HG03571 (cell line): ENCODE measurements around the gene TCF7L2.
"Not testable (repeated sequence)": the region's sequence is repeated elsewhere in the genome, so short reads cannot be mapped to it uniquely, and the experiment has no call there.

ENCODE experiments used
- ATAC-seq: cut with Tn5 transposase; IDR thresholded peaks from one replicate; pipeline ENCODE4 v1.9.1; 2021; ENCODE audit not compliant: unreplicated experiment

The TCF7L2 gene

DNA sequence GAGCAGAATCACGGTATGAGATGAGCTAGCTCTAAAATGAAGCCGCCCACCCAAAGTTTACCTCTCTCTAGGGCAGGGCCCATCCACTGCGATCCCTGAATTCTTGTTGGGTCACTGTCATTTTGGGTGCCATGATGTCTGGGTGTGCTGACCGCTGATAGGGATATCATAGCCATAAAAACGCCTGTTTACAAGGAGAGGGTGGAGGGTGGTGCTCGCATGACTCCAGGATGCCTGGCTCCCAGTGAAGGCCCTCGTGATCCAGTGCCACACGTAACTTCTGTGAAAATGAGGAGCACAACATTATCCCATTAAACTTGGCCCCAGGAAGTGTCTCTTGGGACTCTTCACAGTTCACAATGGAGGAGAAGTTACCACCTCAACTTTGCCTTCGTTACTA lies 139.5 kb downstream of the TCF7L2 start:
- no peak for ATAC-seq

DNA sequence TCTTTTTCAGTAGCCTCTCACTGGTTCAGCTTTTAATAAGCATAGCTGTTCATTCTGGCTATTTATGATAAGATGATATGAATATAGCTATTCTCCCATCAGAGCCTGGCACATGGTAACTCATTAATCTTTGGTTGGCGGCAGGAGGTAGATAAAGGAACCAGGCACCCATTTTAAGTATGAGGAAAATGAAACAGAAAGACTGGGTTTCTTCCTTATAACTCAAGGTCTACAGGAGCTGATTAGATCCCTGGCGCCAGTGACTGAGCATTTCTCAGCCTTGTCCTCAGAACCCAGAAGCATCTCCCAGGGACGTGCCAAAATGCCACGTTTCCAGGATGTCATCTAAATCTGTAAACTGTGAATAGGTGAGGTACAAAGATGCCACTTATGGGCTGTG lies 141.9 kb downstream of the TCF7L2 start:
- no peak for ATAC-seq

DNA sequence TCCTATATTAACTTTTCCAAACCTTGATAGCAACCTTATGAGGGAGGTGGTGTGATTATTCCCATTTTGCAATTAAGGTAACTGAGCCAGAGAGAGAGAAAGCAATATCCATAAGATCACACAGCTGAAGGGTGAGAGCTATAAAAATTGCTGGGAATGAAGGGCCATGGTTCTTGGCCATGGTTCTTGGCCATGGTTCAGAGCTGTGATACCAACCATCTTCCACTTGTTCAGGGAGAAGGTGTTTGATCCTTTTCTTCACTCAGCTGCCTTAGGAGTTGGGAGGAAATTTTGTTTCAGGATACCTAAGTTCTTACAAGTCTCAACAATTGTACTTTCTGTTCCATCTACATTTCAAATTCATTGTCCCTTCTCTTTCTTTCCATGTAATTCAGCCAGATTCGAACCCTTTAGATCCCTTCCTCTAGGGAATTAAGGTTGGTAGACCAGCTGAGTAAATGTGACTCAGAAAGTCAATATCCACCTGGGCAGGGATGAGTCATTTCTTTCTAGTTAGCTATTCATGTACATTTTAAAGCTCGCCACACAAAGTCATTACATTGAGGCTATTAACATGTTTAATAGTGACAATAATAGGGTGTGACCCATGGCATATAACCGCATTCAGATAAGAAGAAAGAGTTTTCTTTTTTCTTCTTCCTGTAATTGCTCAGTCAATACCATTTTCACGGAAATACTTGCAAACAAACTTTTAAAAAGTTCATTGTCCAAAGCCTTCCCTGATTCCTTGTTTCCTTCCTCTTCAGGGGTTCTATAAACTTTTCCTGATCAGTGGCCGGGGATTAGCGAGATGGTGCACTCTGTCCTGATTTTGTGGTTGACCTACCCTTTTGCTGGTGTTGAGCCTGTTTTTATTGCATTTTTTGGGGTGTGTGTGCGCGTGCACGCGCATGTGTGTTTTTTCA lies 143.4 kb downstream of the TCF7L2 start:
- peak; percentile 64 for ATAC-seq

DNA sequence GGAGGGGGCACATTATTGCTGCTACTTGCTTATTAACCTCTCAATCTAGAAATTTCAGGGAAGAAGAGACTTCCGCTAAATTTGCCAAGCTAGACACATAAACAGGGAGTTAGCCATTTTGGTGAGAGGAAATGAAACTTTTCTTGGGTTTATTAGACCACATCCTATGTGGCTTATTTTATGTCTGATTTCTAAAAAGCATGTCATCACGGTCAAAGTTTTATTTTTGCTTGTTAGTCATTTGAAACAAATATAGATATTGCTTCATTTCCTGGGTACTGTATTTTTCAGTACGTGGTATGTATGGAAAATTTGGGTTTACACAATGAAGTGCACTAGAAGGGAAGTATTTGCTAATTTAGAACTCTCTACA lies 144.1 kb downstream of the TCF7L2 start:
- ATAC-seq, result peak; percentile 70

DNA sequence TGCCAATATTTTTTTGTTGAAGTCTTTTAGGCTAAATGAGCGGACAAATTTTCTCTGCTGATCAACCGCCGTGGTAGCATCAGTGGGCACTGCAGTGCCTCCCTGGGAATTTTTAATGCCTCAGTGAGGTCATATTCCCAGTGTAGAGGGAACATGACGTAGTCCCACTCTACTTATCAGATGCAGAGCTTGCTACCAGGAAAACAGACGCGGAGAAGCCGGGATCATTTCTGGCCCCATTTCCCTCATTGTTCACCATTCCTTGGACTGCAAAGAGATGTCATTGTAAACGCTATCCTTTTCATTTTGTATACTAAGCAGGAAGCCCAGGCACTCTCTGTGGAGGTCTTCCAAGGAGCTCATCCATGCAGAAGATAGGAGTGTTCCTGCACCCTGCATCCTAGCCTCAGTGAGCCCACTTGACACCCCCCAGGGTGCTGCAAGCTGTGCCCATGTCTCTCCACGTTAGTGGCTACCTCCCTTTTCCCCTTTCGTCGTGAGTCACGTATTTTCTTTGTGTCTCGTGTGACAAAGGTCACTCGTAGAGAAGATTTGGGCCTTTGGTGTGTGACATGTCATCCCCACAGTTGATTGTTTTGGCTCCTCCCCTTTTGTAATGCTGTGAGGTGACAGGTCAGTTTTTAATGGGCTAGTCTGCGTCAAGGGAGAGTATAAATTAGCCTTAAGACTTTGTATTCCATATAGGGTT lies 145.5 kb downstream of the TCF7L2 start:
- no peak for ATAC-seq

DNA sequence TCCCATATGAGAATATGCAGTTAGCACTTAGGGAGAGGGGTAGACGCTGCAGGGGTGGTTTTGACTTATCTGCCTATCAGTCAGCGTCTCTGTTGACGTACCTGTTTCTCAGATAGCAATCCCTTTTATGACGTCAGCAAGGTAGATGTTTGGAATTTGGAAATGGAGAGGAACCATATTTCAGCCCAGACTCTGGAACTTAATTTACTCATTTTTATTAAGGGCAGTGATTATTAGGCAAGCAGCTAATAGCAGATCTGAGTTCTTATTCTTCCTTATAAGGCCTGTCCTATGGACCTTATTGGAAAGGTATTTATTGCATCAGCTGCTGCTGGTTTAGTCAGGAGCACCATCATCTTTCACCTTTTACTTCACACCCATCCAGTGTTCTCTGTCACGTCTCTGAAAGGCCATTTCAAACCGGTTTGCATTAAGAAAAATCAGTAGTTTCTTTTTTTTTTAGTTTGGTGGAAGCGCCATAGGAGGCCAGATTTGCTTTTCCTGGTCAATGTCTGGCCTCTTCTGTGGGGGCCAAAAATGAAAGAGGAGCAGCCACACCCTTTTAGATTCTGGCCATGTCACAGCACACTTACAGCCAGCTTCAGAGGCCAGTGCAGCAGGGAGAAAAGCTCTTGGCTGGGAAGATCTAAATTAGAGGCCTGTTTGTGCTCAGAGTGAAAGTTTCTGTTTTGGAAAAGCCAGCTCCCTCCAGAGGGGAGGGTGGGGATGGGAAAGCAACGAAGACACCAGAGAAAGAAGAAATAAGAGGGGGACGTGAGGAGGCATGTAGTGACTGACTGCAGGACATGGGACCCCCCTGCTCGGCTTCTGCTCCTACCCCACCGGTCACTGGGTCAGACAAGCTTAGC lies 146.3 kb downstream of the TCF7L2 start:
- ATAC-seq, result no peak

DNA sequence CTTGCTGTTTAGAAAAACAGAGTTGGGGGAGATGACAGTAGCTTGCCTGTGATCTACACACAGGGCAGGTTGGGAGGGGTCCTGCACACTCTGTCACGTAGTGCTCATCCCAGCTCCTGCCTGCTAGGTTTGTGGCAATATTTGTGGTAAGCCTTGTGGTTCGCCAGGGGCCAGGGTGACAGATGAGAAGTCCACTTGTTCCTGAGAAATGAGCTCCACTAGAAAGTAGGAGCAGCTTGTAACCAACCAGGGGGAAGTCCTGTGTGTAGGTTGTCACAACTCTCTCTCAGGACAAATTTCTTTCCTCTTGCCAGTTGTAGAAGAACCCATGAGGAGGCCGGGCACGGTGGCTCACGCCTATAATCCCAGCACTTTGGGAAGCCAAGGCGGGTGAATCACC lies 147.0 kb downstream of the TCF7L2 start:
- no peak for ATAC-seq

DNA sequence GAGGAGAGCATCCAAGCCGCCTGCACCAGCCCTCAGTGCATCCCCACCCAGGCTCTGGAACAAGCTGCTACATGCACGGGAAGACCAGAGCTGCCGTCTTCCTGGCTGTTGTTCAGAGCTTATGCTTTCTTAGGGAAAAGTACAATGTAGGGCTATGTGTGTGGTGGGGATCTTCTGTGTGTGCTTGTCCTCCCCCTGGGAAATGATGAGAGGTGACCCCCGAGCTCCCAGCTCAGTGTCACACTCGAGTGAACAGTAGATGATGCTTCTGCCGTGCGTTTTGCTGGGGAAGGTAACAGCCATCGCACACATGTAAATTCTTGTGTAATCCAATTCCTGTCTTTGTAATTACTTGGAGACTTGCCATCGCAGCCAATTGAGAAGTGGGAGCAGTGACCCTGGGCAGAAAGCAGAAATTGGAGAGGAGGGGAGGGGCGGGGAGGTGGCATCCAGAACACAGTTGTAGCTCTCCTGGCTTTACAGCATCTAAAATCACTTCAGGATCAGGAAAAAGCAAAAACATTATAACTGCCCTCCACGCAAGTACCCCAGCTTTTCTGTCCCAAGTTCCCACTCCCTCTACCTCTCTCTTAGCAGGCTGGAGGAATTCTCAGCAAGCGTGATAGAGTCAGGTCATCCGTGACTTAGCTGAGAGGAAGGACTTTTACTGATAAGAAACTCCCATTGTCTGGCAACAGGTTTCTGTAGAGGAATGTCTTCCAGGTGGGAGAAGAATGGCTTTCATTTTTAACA lies 149.6 kb downstream of the TCF7L2 start:
- ATAC-seq, result no peak

DNA sequence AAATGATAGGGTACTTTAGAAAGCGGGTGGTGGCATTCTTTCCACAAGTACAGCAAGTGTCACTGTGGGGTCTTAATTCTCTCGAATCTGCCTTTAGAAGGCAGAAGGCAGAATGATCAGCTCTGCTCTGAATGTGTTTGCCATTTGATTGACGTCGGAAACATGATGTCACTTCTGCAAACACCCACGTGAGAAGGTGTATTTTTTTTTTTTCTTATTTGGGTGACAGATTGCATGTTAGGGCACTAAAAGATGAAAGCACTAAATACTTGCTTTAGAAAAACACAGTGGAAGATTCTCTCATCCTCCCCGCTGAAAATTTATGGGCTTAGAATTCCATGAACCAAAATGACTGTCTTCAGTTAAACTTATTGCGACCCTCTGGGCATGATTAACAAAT lies 150.2 kb downstream of the TCF7L2 start:
- ATAC-seq, result no peak

DNA sequence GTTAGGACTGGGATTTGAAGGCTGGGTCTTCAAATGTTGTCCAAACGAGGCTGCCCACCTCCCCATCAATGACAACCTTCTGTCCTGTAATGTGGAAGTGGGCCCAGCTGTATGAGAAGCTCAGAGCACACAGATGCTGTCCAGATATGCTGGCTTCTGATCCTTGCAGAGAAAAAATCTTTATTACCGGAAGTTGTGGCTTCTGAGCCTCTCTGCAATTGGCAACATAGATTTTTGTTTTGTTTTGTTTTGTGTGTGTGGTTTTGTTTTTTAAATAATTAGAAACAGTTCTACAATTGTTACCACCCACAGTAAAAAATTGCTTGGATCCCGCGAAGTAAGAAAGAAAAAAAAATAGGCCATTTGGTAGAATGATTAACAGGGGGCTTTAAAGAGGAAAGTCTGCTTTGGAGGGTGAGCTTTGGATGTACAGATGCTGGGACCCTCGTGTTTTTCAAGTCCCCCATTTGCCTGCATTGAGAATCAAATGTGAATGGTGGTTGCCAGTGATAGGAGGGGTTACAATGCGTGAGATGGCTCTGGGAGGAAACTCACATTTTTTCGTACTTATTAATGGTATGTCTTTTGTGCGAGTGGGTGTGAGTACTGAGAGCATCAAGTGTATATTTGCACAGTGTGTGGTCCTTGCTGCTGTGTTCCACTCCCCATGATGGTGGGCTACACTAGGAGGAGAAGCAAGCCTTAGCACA lies 153.2 kb downstream of the TCF7L2 start:
- ATAC-seq, result no peak

DNA sequence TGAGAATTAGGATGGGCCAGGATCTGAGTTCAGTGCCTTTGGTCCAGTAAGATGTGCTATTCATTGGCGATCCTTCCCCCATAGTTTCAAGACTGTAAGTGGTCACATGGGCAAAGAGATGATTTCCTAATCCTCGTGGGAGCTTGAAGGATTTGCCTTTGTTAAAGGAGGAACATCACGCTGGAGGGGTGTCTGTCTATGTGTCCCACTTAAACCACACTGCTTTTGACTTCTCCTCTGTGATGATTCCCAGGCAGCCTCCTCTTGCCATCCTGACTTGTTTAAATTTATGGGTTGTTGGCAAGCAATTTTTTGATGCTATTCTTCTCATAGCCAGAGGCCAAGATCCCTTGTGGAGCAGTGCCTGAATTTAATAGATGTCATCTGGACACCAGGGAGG lies 154.0 kb downstream of the TCF7L2 start:
- ATAC-seq, result no peak

DNA sequence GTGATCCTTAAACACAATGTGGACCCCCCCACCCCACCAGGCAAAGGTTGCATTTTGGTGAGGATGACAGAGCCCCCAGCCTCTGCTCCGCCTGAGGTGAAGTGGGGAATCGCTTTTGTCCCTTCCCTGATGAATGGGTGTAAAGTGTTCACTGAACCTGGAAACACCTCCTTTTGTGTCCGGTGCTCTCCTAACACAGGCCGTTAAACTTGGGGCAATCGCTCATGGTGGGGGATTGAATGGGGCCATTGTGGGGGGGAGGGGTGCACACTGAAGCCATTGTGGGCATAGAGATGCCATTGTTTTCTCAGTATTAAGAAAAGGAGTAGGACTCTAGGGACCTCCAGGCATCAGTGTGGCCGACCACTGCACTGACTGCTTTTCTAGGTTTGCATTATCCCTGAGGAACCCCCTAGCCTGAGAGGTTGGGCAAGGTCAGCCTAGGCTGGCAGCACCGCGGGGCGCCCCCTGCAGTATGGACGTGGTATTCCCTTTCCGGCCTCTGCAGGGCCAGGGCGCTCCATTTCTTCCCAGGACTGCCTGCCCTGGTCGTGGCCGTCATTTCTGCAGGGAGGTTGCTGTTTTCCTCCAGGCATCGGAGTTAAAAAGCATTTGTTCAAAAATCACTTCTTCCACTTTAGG lies 158.3 kb downstream of the TCF7L2 start:
- no peak for ATAC-seq

DNA sequence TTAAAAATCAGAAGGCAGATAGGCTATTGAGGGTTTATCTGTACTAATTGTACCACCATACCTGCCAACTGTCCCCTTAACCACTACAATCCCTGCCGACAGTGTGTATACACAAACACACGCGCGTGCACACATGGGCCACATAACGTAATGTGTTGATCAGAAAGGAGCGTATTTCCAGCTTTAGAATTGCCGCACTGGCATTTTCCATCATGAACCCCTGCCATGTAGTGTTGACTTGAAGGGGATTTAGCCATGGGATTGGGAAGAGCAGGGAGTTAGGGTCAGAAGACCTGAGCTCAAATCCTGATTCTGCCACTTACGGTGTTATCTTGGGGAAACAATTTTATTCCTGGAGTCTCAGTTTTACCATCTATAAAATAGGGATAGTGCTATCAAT lies 158.9 kb downstream of the TCF7L2 start:
- no peak for ATAC-seq

DNA sequence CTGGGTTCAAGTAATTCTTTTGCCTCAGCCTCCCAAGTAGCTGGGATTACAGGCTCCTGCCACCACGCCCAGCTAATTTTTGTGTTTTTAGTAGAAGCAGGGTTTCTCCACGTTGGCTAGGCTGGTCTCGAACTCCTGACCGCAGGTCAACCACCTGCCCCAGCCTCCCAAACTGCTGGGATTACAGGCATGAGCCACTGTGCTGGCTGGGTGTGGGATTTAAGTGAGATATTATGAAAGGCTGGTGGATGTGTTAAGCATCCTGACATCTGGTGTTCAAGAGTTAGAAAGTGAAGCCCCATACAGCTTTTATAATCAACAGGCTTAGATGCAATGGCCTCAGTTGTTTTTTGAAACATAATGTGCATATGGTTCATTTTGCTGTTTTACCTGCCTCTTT lies 159.4 kb downstream of the TCF7L2 start:
- ATAC-seq, result not testable (repeated sequence)

DNA sequence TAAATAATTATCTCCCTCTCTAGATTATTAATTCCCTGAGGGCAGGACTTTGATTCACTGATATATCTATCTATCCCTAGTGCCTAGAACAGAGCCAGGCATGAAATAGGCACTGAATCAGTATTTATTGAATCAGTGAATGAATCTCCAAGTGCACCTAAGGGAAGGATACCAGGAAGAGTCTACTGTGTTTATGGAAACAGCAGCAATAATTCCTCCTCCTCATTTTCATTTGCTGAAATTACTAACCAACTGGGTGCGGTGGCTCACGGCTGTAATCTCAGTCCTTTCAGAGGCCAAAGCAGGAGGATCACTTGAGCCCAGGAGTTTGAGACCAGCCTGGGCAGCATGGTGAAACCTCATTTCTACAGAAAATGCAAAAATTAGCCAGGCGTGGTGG lies 161.2 kb downstream of the TCF7L2 start:
- no peak for ATAC-seq

DNA sequence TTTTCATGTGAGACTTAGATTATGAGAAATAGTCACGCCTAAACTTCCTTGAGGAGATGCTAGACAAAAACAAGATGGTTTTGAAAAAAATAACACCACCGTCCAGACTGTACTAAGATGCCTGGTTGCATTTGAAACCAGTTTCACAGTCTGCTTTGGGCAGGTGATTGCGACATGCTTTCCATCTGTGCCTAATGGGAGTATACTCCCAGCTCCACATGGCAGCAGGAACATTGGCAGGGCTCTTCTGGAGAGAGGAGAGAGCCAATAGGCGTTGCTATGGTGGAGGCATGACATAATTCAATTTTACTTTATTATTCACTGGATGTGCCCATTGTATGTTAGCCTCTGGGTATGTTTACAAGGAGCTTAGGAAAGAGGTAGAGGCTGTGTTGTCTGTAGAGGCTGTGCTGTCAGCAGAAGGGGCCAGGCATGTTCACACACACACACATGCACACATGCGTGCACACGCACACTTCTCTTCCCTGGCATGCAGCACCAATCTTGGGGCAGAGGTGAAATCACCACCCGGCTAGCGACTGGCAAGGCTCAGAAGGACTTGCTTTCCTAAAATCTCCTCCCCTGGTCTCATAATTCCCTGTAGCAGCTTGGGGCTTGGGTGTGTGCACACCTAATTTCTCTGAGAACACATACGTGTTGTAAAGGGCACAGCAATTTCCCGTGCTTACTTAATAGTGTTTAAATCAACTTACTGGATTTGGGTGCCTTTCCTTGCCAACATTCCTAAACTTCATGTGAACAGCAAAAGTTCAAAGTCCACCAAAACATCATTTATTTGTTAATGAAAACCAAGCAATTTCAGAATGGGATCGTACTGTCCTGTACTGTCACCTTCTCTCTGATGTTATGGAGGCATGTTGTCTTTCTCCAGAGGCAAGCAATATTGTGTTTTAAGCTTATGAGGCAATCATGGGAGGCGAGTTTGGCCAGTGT lies 162.1 kb downstream of the TCF7L2 start:
- ATAC-seq, result no peak

DNA sequence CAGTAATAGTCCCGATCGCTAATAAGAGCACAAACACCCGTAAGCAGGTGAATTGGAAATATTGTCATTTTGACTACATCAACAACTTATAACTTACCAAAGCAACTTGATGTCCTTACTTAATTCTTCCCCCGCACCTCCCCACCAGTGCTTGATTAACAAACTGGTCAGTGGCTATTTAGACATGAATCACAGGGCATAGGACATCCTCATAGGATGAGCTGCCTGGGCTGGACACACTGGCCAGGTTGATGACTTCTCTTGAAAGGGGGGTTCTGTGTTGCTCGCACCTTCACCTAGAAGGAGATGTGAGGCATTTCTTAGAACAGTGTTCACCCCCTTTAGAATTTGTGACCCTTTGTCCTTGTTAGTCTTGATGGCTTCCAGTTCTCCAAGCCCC lies 163.2 kb downstream of the TCF7L2 start:
- no peak for ATAC-seq

DNA sequence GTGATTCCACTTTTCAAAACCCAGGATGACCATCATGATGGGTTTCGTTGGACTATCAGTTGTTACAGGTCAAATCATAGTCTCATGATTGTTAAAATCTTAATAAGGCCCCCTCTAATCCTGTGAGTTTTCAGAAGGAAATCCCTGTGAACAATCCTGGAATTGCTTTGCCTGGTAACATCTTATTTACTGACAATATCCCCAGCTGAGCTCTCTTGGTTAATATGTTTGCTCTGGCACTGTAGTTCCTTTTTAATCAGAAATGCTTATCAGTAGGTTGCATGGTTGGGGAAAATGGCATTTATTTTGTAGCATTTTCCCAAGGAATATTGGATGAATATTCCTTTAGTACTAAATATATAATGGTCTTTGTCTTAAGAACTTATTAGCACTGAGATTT lies 163.9 kb downstream of the TCF7L2 start:
- no peak for ATAC-seq

DNA sequence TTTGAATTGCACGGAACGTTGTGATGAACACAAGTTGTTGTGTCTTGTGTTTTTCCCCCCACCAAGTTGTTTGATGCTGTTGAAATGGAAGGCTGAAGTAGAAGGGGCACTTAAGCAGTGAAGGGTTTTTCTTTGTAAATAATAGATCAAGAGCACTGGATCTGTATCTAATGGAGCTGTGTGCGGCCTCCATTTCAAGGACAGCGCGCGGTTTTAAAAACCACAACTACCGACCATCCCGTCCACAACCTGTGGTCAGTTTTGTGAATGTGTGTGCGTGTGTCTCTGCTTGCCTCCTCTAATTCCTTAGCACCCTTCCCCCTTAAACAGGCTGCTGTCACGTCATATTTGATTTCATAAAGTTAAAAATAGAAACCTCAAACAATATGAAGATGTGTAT lies 165.5 kb downstream of the TCF7L2 start:
- ATAC-seq, result no peak
